ENCODE results near the gene ZMYND8. TPM values are rescaled to one million over a fixed set of nuclear protein-coding genes. Genes with fewer than 3 reads are reported as not detected.

ZMYND8 gene
- total RNA-seq, 1 donor from 2014 or later, result 32.2 TPM

Small RNAs within 50 kb of the gene (small RNA-seq; reads per million reads assigned to genes)
- gene MIR3616 (ENCODE audit: low replicate concordance), result not detected

Other genes with a start within 250 kb of the ZMYND8 start
- gene NCOA3, start 145.2 kb upstream of the ZMYND8 start, total RNA-seq, result 33.7 TPM